CD4-positive, alpha-beta T cell (primary cell): Measurements from ENCODE around the gene RFPL1. TPM values are rescaled to one million over a fixed set of nuclear protein-coding genes. Genes with fewer than 3 reads are reported as not detected.

ENCODE experiments used
- ATAC-seq: fragments of 200-7000 bp; cut with Tn5 transposase; one replicate; pipeline ENCODE4 v1.10.0; 2022; ENCODE audit warnings: mild to moderate bottlenecking; ENCODE audit not compliant: poor library complexity
- CTCF ChIA-PET: fragments of 350-600 bp; sonication (Branson Sonifier 250); formaldehyde crosslinking; loops from one replicate; lab custom pipeline; 2021; ENCODE audit warnings: antibody characterized with exemption, inconsistent platforms; lab: Charles Lee
- POLR2A ChIA-PET: fragments of 350-600 bp; sonication (Branson Sonifier 250); formaldehyde crosslinking; loops from one replicate; lab custom pipeline; 2021; ENCODE audit warnings: antibody characterized with exemption, inconsistent platforms; lab: Charles Lee
- DNase-seq, 14 experiments: peaks; one replicate each; pipeline ENCODE4 v3.0.0-alpha.2; 2013 to 2020; ENCODE audit warnings: mixed read lengths in 2 of 14
- H3K27ac ChIP-seq, 2 donors: one replicate each; pipeline versions ENCODE4 v1.5.1 to v1.7.0; 2013; ENCODE audit warnings: low read length in 2 of 2, low read depth in 1 of 2, mild to moderate bottlenecking in 1 of 2
- H3K27me3 ChIP-seq, 2 experiments: 1 replicate in 1 of 2; 2 replicates in 1 of 2; pipeline versions ENCODE4 v1.6.1 to v1.7.0; 2013; ENCODE audit warnings: low read length in 2 of 2, control low read depth in 1 of 2, mild to moderate bottlenecking in 1 of 2, moderate library complexity in 1 of 2; ENCODE audit not compliant: insufficient read depth in 2 of 2, control insufficient read depth in 1 of 2
- H3K36me3 ChIP-seq: one replicate; pipeline ENCODE4 v1.6.1; 2013; ENCODE audit warnings: low read length, control low read depth; ENCODE audit not compliant: insufficient read depth
- H3K4me1 ChIP-seq: one replicate; pipeline ENCODE4 v1.6.1; 2013; ENCODE audit warnings: low read length, control low read depth; ENCODE audit not compliant: insufficient read depth
- H3K4me3 ChIP-seq: one replicate; pipeline ENCODE4 v1.5.1; 2013; ENCODE audit warnings: mild to moderate bottlenecking, low read length, moderate library complexity
- H3K9me3 ChIP-seq, 2 experiments: 1 replicate in 1 of 2; 2 replicates in 1 of 2; pipeline versions ENCODE4 v1.6.1 to v1.7.0; 2013; ENCODE audit warnings: low read length in 2 of 2, mild to moderate bottlenecking in 2 of 2, control low read depth in 1 of 2, moderate library complexity in 1 of 2; ENCODE audit not compliant: control insufficient read depth in 1 of 2, insufficient read depth in 1 of 2
- H3K27ac Mint-ChIP-seq: one replicate; pipeline ENCODE4 v1.8.0; 2020; ENCODE audit warnings: mixed read lengths
- H3K27me3 Mint-ChIP-seq: one replicate; pipeline ENCODE4 v1.8.0; 2021; ENCODE audit warnings: mixed read lengths
- H3K36me3 Mint-ChIP-seq: one replicate; pipeline ENCODE4 v1.8.0; 2021; ENCODE audit warnings: low read depth, mixed read lengths
- H3K4me1 Mint-ChIP-seq: one replicate; pipeline ENCODE4 v1.8.0; 2021; ENCODE audit warnings: low read depth, mixed read lengths
- H3K4me3 Mint-ChIP-seq: one replicate; pipeline ENCODE4 v1.8.0; 2020; ENCODE audit warnings: mild to moderate bottlenecking, mixed read lengths
- H3K9me3 Mint-ChIP-seq: one replicate; pipeline ENCODE4 v1.8.0; 2020; ENCODE audit warnings: mixed read lengths
- intact Hi-C, 2 experiments: fragments of 100-400 bp; cut with DNase I in 1 of 2; cut with micrococcal nuclease in 1 of 2; formaldehyde crosslinking; loops; one replicate each; pipeline versions ENCODE4 v1.15.1 to v1.9.0; 2023 to 2025; cut with DNase I, micrococcal nuclease
- total RNA-seq, 174 experiments: library from RNA in 2 of 174; stranded (reverse) in 2 of 174; gene quantifications; one replicate each; pipeline ENCODE4 v1.2.3 and lab custom pipeline; 2021 to 2026
- TF ChIP-seq, protein P1 (sequence below): fragments of 200-600 bp; IDR thresholded peaks from one replicate; pipeline ENCODE4 v1.8.0; 2022; ENCODE audit warnings: antibody characterized with exemption, mild to moderate bottlenecking

Gene RFPL1
- total RNA-seq, 2 experiments from 2014 or later, result not detected

DNA sequence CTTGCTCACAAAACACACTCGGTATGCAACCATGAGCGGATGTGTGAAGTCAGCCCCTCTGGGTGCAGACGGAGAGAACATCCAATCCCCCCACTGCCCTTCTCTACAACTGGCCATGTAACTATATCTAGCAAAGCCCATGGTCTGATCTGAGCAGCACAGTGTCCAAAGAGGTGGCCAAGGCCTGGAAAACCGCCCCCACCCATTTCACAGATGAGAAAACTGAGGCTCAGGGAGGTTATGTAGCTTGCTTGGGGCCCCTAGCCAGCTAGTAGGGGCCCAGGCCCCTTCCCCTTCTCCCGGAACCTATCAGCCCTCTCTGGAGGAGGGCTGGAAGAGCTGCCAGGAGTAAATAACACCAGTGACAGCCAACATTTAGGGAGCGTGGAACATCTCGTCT lies 26.2 kb downstream of the RFPL1 start:
- Histone ChIP-seq H3K27me3 (no peaks in the 10 kb centered on the region), H3K4me3 (no peak overlapping the region), H3K9me3 (no peaks in the 10 kb centered on the region), H3K4me1 (no peaks in the 10 kb centered on the region), H3K36me3 (no peaks in the 10 kb centered on the region), H3K27ac (no peak overlapping the region)
- H3K9me3 Mint-ChIP-seq, result no peaks in the 10 kb centered on the region
- peaks cover under 1% of the 10 kb centered on the region for H3K4me1 Mint-ChIP-seq
- POLR2A ChIA-PET, result no interaction called here
- peaks cover 4% of the 10 kb centered on the region for H3K27me3 Mint-ChIP-seq
- TF ChIP-seq, protein P1, sequence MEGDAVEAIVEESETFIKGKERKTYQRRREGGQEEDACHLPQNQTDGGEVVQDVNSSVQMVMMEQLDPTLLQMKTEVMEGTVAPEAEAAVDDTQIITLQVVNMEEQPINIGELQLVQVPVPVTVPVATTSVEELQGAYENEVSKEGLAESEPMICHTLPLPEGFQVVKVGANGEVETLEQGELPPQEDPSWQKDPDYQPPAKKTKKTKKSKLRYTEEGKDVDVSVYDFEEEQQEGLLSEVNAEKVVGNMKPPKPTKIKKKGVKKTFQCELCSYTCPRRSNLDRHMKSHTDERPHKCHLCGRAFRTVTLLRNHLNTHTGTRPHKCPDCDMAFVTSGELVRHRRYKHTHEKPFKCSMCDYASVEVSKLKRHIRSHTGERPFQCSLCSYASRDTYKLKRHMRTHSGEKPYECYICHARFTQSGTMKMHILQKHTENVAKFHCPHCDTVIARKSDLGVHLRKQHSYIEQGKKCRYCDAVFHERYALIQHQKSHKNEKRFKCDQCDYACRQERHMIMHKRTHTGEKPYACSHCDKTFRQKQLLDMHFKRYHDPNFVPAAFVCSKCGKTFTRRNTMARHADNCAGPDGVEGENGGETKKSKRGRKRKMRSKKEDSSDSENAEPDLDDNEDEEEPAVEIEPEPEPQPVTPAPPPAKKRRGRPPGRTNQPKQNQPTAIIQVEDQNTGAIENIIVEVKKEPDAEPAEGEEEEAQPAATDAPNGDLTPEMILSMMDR, result no peak
- CTCF ChIA-PET, result no interaction called here
- no peak overlapping the region for H3K27ac Mint-ChIP-seq
- no peak overlapping the region for H3K4me3 Mint-ChIP-seq
- no peaks in the 10 kb centered on the region for H3K36me3 Mint-ChIP-seq
- intact Hi-C loops, result no loop called here
- DNase-seq (no peak), ATAC-seq (no peak)

DNA sequence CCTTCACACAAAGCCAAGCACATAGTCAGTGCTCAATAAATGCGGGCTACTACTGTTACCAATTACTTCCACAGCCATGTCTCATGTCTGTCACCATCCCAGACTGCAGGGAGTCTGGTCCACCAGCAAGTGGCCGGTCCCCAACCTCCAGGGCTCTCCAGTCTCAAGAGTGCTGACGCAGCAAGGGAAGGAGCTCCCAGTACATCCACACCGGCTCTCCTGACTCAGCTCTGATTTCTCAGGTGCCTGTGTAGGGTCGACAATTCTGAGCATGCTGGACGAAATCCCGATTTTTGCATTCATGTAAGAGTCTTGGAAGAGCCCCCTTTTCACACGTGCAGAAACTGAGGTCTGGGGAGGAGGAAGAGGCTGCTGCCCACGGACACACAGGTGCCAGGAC lies 31.4 kb downstream of the RFPL1 start:
- H3K4me3 Mint-ChIP-seq, result peak overlapping the region; percentile 77
- ChIA-PET POLR2A (interaction anchor here (1.3 kb wide), 1 partner anchor 84 kb away, joined by 8 read pairs; the partner anchor contains the start of gene THOC5), CTCF (no interaction called here)
- intact Hi-C loops, result loop anchor here (5.0 to 10.0 kb wide), 2 partner anchors 38 to 75 kb away; no protein-coding TSS in a partner anchor
- H3K27ac Mint-ChIP-seq, result no peak overlapping the region
- no peak for ATAC-seq
- H3K27me3 ChIP-seq, result peaks cover 0 to 4% of the 10 kb centered on the region in 2 experiments
- peaks cover 23% of the 10 kb centered on the region for H3K27me3 Mint-ChIP-seq
- H3K4me3 ChIP-seq, result peak overlapping the region; percentile 43
- no peaks in the 10 kb centered on the region for H3K36me3 ChIP-seq
- H3K4me1 Mint-ChIP-seq, result peaks cover 14% of the 10 kb centered on the region
- peaks cover 10% of the 10 kb centered on the region for H3K4me1 ChIP-seq
- TF ChIP-seq, protein P1, result no peak
- H3K9me3 Mint-ChIP-seq, result no peaks in the 10 kb centered on the region
- H3K36me3 Mint-ChIP-seq, result no peaks in the 10 kb centered on the region
- no peak overlapping the region for H3K27ac ChIP-seq
- no peak for DNase-seq
- peaks cover 0 to 7% of the 10 kb centered on the region in 2 experiments for H3K9me3 ChIP-seq

DNA sequence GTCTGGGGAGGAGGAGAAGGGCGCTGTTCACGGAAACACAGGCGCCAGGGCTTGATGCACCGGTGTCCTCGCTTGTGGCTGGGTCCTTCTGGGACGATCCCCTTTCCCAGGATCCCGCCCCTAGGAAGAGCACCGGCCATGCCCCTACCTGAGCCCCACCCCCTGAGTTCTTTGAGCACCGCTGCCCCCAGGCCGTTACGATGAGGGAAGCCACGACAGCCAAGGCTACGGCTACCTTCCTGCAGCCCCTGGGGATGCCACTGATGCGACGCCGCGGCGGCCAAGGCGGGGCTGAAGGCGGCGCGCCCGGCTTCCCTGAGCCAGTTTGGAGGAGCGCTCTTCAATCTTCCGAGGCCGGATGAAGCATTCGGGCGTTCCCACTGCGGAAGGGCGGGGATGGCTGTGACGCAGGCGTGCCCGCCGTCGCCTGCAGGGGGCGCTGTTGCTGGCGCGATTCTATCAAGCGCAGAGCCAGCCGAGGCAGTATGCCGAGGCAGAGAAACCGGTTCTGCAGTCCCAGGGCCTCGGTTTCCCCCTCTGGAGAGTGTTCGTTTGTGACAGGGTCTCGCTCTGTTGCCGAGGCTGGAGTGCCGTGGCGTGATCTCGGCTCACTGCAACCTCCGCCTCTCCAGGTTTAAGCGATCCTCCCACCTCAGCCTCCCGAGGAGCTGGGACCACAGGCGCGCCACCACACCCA lies 31.9 kb downstream of the RFPL1 start:
- H3K36me3 ChIP-seq, result no peaks in the 10 kb centered on the region
- Mint-ChIP-seq H3K4me1 (peaks cover 14% of the 10 kb centered on the region), H3K36me3 (no peaks in the 10 kb centered on the region), H3K27ac (no peak overlapping the region), H3K4me3 (peak overlapping the region; percentile 77), H3K27me3 (peaks cover 27% of the 10 kb centered on the region), H3K9me3 (no peaks in the 10 kb centered on the region)
- ChIA-PET POLR2A (no interaction called here), CTCF (no interaction called here)
- DNase-seq (peak; percentile 55 to 81 (median 70)), ATAC-seq (peak; percentile 99)
- H3K9me3 ChIP-seq, result peaks cover 0 to 7% of the 10 kb centered on the region in 2 experiments
- intact Hi-C loops, result loop anchor here (5.0 to 10.0 kb wide), 2 partner anchors 37 to 76 kb away; no protein-coding TSS in a partner anchor
- TF ChIP-seq, protein P1, result peak; percentile 85
- peak overlapping the region; percentile 43 for H3K4me3 ChIP-seq
- peaks cover 10% of the 10 kb centered on the region for H3K4me1 ChIP-seq
- no peak overlapping the region for H3K27ac ChIP-seq
- peaks cover 0 to 4% of the 10 kb centered on the region in 2 experiments for H3K27me3 ChIP-seq
